Activated CD8-positive, alpha-beta T cell treated with anti-CD3 and anti-CD28 coated beads for 36 hours (primary cell): ENCODE results near the gene OPRM1. TPM values are rescaled to one million over a fixed set of nuclear protein-coding genes. Genes with fewer than 3 reads are reported as not detected.
A peak's percentile ranks its signal among the peaks of the same experiment; 100 is the strongest.

ENCODE experiments used
- ATAC-seq: fragments of 200-7000 bp; cut with Tn5 transposase; one replicate; pipeline ENCODE4 v1.10.0; 2021; ENCODE audit warnings: mild to moderate bottlenecking, moderate library complexity
- CTCF ChIA-PET: fragments of 350-600 bp; sonication (Branson Sonifier 250); formaldehyde crosslinking; loops from one replicate; lab custom pipeline; 2021; ENCODE audit warnings: antibody characterized with exemption; lab: Charles Lee
- POLR2A ChIA-PET: fragments of 350-600 bp; sonication (Branson Sonifier 250); formaldehyde crosslinking; loops from one replicate; lab custom pipeline; 2021; ENCODE audit warnings: antibody characterized with exemption; lab: Charles Lee
- DNase-seq: peaks from one replicate; pipeline ENCODE4 v3.0.0-alpha.2; 2020
- H3K27ac Mint-ChIP-seq: one replicate; pipeline ENCODE4 v1.8.0; 2021; ENCODE audit warnings: mild to moderate bottlenecking, mixed read lengths
- H3K27me3 Mint-ChIP-seq: one replicate; pipeline ENCODE4 v1.8.0; 2021; ENCODE audit warnings: mixed read lengths
- H3K36me3 Mint-ChIP-seq: one replicate; pipeline ENCODE4 v1.8.0; 2021; ENCODE audit warnings: low read depth, mixed read lengths
- H3K4me1 Mint-ChIP-seq: one replicate; pipeline ENCODE4 v1.8.0; 2021; ENCODE audit warnings: low read depth, mixed read lengths
- H3K4me3 Mint-ChIP-seq: one replicate; pipeline ENCODE4 v1.8.0; 2021; ENCODE audit warnings: mild to moderate bottlenecking, moderate library complexity, mixed read lengths
- H3K9me3 Mint-ChIP-seq: one replicate; pipeline ENCODE4 v1.8.0; 2021; ENCODE audit warnings: mixed read lengths
- CTCF ChIP-seq: fragments of 200-600 bp; IDR thresholded peaks from one replicate; pipeline ENCODE4 v1.8.0; 2022; ENCODE audit warnings: antibody characterized with exemption, mild to moderate bottlenecking
- intact Hi-C: fragments of 100-400 bp; cut with micrococcal nuclease; formaldehyde crosslinking; loops from one replicate; pipeline ENCODE4 v1.10.0; 2022
- total RNA-seq, 2 experiments: library from RNA; stranded (reverse); gene quantifications; one replicate each; pipeline ENCODE4 v1.2.3, GENCODE V29; 2021

OPRM1 gene
- total RNA-seq, 2 experiments from 2014 or later = not detected

- Mint-ChIP-seq H3K9me3 (no peaks in the 10 kb centered on the region), H3K4me3 (no peak overlapping the region), H3K27ac (no peak overlapping the region), H3K27me3 (peaks cover 11% of the 10 kb centered on the region), H3K4me1 (no peaks in the 10 kb centered on the region), H3K36me3 (no peaks in the 10 kb centered on the region)
- intact Hi-C loops = no loop called here
- CTCF ChIA-PET = no interaction called here
- no peak for TF ChIP-seq CTCF
- ATAC-seq = no peak
- POLR2A ChIA-PET = no interaction called here
- DNase-seq = no peak
Observed at GRCh38 chr6:154106251-154106650, 67.2 kb downstream of the OPRM1 start.

GRCh38 chr6:154111025-154111424 lies 72.0 kb downstream of the OPRM1 start:
- H3K9me3 Mint-ChIP-seq = no peaks in the 10 kb centered on the region
- H3K27me3 Mint-ChIP-seq = peaks cover 7% of the 10 kb centered on the region
- H3K4me1 Mint-ChIP-seq = no peaks in the 10 kb centered on the region
- CTCF ChIA-PET = no interaction called here
- no peak for ATAC-seq
- H3K36me3 Mint-ChIP-seq = no peaks in the 10 kb centered on the region
- no peak for TF ChIP-seq CTCF
- no peak overlapping the region for H3K4me3 Mint-ChIP-seq
- intact Hi-C loops = no loop called here
- no peak for DNase-seq
- H3K27ac Mint-ChIP-seq = no peak overlapping the region
- POLR2A ChIA-PET = no interaction called here

- intact Hi-C loops = no loop called here
- CTCF ChIA-PET = no interaction called here
- H3K4me1 Mint-ChIP-seq = no peaks in the 10 kb centered on the region
- H3K4me3 Mint-ChIP-seq = no peak overlapping the region
- TF ChIP-seq CTCF = no peak
- H3K36me3 Mint-ChIP-seq = no peaks in the 10 kb centered on the region
- peaks cover 4% of the 10 kb centered on the region for H3K27me3 Mint-ChIP-seq
- ATAC-seq (peak; percentile 27), DNase-seq (no peak)
- H3K9me3 Mint-ChIP-seq = no peaks in the 10 kb centered on the region
- POLR2A ChIA-PET = no interaction called here
- H3K27ac Mint-ChIP-seq = no peak overlapping the region
Observed at GRCh38 chr6:154112181-154112809, 73.3 kb downstream of the OPRM1 start.

GRCh38 chr6:154113392-154113791 lies 74.4 kb downstream of the OPRM1 start:
- Mint-ChIP-seq H3K9me3 (no peaks in the 10 kb centered on the region), H3K4me3 (no peak overlapping the region), H3K27me3 (peaks cover 2% of the 10 kb centered on the region), H3K4me1 (no peaks in the 10 kb centered on the region), H3K36me3 (no peaks in the 10 kb centered on the region), H3K27ac (no peak overlapping the region)
- ChIA-PET POLR2A (no interaction called here), CTCF (no interaction called here)
- no peak for DNase-seq
- no peak for TF ChIP-seq CTCF
- intact Hi-C loops = no loop called here
- no peak for ATAC-seq

- H3K4me3 Mint-ChIP-seq = no peak overlapping the region
- POLR2A ChIA-PET = no interaction called here
- no peak for TF ChIP-seq CTCF
- no peaks in the 10 kb centered on the region for H3K9me3 Mint-ChIP-seq
- H3K36me3 Mint-ChIP-seq = no peaks in the 10 kb centered on the region
- intact Hi-C loops = no loop called here
- no peak for ATAC-seq
- H3K4me1 Mint-ChIP-seq = no peaks in the 10 kb centered on the region
- peaks cover 6% of the 10 kb centered on the region for H3K27me3 Mint-ChIP-seq
- CTCF ChIA-PET = no interaction called here
- no peak overlapping the region for H3K27ac Mint-ChIP-seq
- no peak for DNase-seq
Observed at GRCh38 chr6:154117485-154117884, 78.4 kb downstream of the OPRM1 start.
